ENCODE data around the gene TBC1D30.

The TBC1D30 gene

GRCh38 chr12:64836856-64837255 lies 12.4 kb downstream of the TBC1D30 start:
- Histone ChIP-seq H3K4me1 (ENCODE audit: control insufficient read depth, low read length) (no peaks in the 10 kb centered on the region), H3K27ac (ENCODE audit: low read depth, low read length) (no peak overlapping the region), H3K79me2 (ENCODE audit: control insufficient read depth, low read length) (no peaks in the 10 kb centered on the region), H3K4me2 (ENCODE audit: low read length) (no peak overlapping the region), H3K27me3 (ENCODE audit: control insufficient read depth, low read length) (no peaks in the 10 kb centered on the region), H4K20me1 (ENCODE audit: control insufficient read depth, insufficient read depth, low read depth, low read length) (no peaks in the 10 kb centered on the region), H3K9me3 (ENCODE audit: control insufficient read depth, insufficient read depth, low read length) (no peaks in the 10 kb centered on the region), H3F3A (ENCODE audit: control insufficient read depth, insufficient read depth) (no peaks in the 10 kb centered on the region), H3K36me3 (ENCODE audit: control insufficient read depth, low read length) (peaks cover 71% of the 10 kb centered on the region), H3K9me2 (replicated peaks; ENCODE audit: control insufficient read depth, low read length) (no peaks in the 10 kb centered on the region), H3K4me3 (ENCODE audit: low read length) (no peak overlapping the region)
- TF ChIP-seq CTCF (IDR thresholded peaks at IDR 0.05; ENCODE audit: low read depth, low read length, poor library complexity, severe bottlenecking), result no peak
- no peak for TF ChIP-seq EZH2phosphoT487 (IDR thresholded peaks at IDR 0.05; ENCODE audit: borderline replicate concordance, low read length)

- no peak overlapping the region for H3K4me3 ChIP-seq (ENCODE audit: low read length)
- no peaks in the 10 kb centered on the region for H3K4me1 ChIP-seq (ENCODE audit: control insufficient read depth, low read length)
- H3K79me2 ChIP-seq (ENCODE audit: control insufficient read depth, low read length), result no peaks in the 10 kb centered on the region
- H3K9me3 ChIP-seq (ENCODE audit: control insufficient read depth, insufficient read depth, low read length), result no peaks in the 10 kb centered on the region
- H3F3A ChIP-seq (ENCODE audit: control insufficient read depth, insufficient read depth), result no peaks in the 10 kb centered on the region
- H4K20me1 ChIP-seq (ENCODE audit: control insufficient read depth, insufficient read depth, low read depth, low read length), result no peaks in the 10 kb centered on the region
- no peak overlapping the region for H3K27ac ChIP-seq (ENCODE audit: low read depth, low read length)
- H3K4me2 ChIP-seq (ENCODE audit: low read length), result no peak overlapping the region
- H3K9me2 ChIP-seq (replicated peaks; ENCODE audit: control insufficient read depth, low read length), result no peaks in the 10 kb centered on the region
- TF ChIP-seq EZH2phosphoT487 (IDR thresholded peaks at IDR 0.05; ENCODE audit: borderline replicate concordance, low read length) (no peak), CTCF (IDR thresholded peaks at IDR 0.05; ENCODE audit: low read depth, low read length, poor library complexity, severe bottlenecking) (no peak)
- peaks cover 67% of the 10 kb centered on the region for H3K36me3 ChIP-seq (ENCODE audit: control insufficient read depth, low read length)
- H3K27me3 ChIP-seq (ENCODE audit: control insufficient read depth, low read length), result no peaks in the 10 kb centered on the region
Measured at GRCh38 chr12:64837427-64837826, 13.0 kb downstream of the TBC1D30 start.

- no peaks in the 10 kb centered on the region for H3K27me3 ChIP-seq (ENCODE audit: control insufficient read depth, low read length)
- H3K36me3 ChIP-seq (ENCODE audit: control insufficient read depth, low read length), result peaks cover 53% of the 10 kb centered on the region
- no peak overlapping the region for H3K27ac ChIP-seq (ENCODE audit: low read depth, low read length)
- H3K9me2 ChIP-seq (replicated peaks; ENCODE audit: control insufficient read depth, low read length), result no peaks in the 10 kb centered on the region
- H3K4me1 ChIP-seq (ENCODE audit: control insufficient read depth, low read length), result no peaks in the 10 kb centered on the region
- H3K4me3 ChIP-seq (ENCODE audit: low read length), result no peak overlapping the region
- TF ChIP-seq EZH2phosphoT487 (IDR thresholded peaks at IDR 0.05; ENCODE audit: borderline replicate concordance, low read length) (no peak), CTCF (IDR thresholded peaks at IDR 0.05; ENCODE audit: low read depth, low read length, poor library complexity, severe bottlenecking) (no peak)
- H3F3A ChIP-seq (ENCODE audit: control insufficient read depth, insufficient read depth), result no peaks in the 10 kb centered on the region
- no peaks in the 10 kb centered on the region for H3K9me3 ChIP-seq (ENCODE audit: control insufficient read depth, insufficient read depth, low read length)
- no peaks in the 10 kb centered on the region for H3K79me2 ChIP-seq (ENCODE audit: control insufficient read depth, low read length)
- H4K20me1 ChIP-seq (ENCODE audit: control insufficient read depth, insufficient read depth, low read depth, low read length), result no peaks in the 10 kb centered on the region
- H3K4me2 ChIP-seq (ENCODE audit: low read length), result no peak overlapping the region
Measured at GRCh38 chr12:64840119-64840518, 15.7 kb downstream of the TBC1D30 start.

All from DOHH2 (cell line).